Urothelium cell line (cell line): ENCODE measurements around the gene WNT11.

Experiments used
- DNase-seq: peaks from one replicate; pipeline ENCODE4 v3.0.0; 2011; ENCODE audit warnings: low spot score, mixed read lengths
- FAIRE-seq: peaks from 2 replicates; lab custom pipeline; 2011; peaks lifted over from hg19 to GRCh38; lab: Jason Lieb, UNC

Gene WNT11

GRCh38 chr11:76184551-76184993 is 21.7 kb downstream of the WNT11 start:
- DNase-seq (no peak), FAIRE-seq (no peak)

GRCh38 chr11:76181371-76181770 is 24.9 kb downstream of the WNT11 start:
- no peak for FAIRE-seq
- DNase-seq = no peak

- FAIRE-seq (no peak), DNase-seq (no peak)
Observed at GRCh38 chr11:76179147-76179546, 27.2 kb downstream of the WNT11 start.

- DNase-seq (no peak), FAIRE-seq (no peak)
Observed at GRCh38 chr11:76177250-76177686, 29.0 kb downstream of the WNT11 start.

GRCh38 chr11:76176463-76176862 is 29.8 kb downstream of the WNT11 start:
- DNase-seq (no peak), FAIRE-seq (no peak)

- no peak for FAIRE-seq
- DNase-seq = no peak
Observed at GRCh38 chr11:76175783-76176182, 30.5 kb downstream of the WNT11 start.

GRCh38 chr11:76174330-76174729 is 32.0 kb downstream of the WNT11 start:
- DNase-seq (no peak), FAIRE-seq (peak; percentile 27)

- DNase-seq (no peak), FAIRE-seq (no peak)
Observed at GRCh38 chr11:76173663-76174062, 32.6 kb downstream of the WNT11 start.

GRCh38 chr11:76172583-76172982 is 33.7 kb downstream of the WNT11 start:
- DNase-seq = no peak
- no peak for FAIRE-seq

- FAIRE-seq = no peak
- no peak for DNase-seq
Observed at GRCh38 chr11:76170468-76170867, 35.8 kb downstream of the WNT11 start.

- no peak for DNase-seq
- no peak for FAIRE-seq
Observed at GRCh38 chr11:76169473-76169896, 36.8 kb downstream of the WNT11 start.

- DNase-seq (no peak), FAIRE-seq (no peak)
Observed at GRCh38 chr11:76167590-76167989, 38.7 kb downstream of the WNT11 start.

- DNase-seq (no peak), FAIRE-seq (no peak)
Observed at GRCh38 chr11:76166314-76166713, 40.0 kb downstream of the WNT11 start.

- no peak for DNase-seq
- FAIRE-seq = peak; percentile 56
Observed at GRCh38 chr11:76164861-76165751, 41.2 kb downstream of the WNT11 start.

GRCh38 chr11:76164081-76164480 is 42.2 kb downstream of the WNT11 start:
- no peak for DNase-seq
- peak; percentile 23 for FAIRE-seq

- no peak for DNase-seq
- no peak for FAIRE-seq
Observed at GRCh38 chr11:76163289-76163880, 42.9 kb downstream of the WNT11 start.

GRCh38 chr11:76162336-76163288 is 43.7 kb downstream of the WNT11 start:
- no peak for DNase-seq
- FAIRE-seq = no peak

- DNase-seq (no peak), FAIRE-seq (no peak)
Observed at GRCh38 chr11:76161261-76161961, 44.9 kb downstream of the WNT11 start.

GRCh38 chr11:76160856-76161255 is 45.4 kb downstream of the WNT11 start:
- no peak for FAIRE-seq

GRCh38 chr11:76159983-76160661 is 46.2 kb downstream of the WNT11 start:
- FAIRE-seq = no peak
- no peak for DNase-seq

More at GRCh38 chr11:76160856-76161255, 45.4 kb downstream of the WNT11 start:
- no peak for DNase-seq
